HS-27A (cell line): ENCODE data around the gene FOXD1.
"Not testable (repeated sequence)": the region's sequence is repeated elsewhere in the genome, so short reads cannot be mapped to it uniquely, and the experiment has no call there.

Experiments used
- DNase-seq: peaks from one replicate; pipeline ENCODE4 v3.0.0-alpha.2; 2012; ENCODE audit warnings: low read depth, missing footprints

FOXD1 gene

GRCh38 chr5:73460133-73460532 lies 11.6 kb upstream of the FOXD1 start:
- no peak for DNase-seq

GRCh38 chr5:73459366-73459765 lies 10.8 kb upstream of the FOXD1 start:
- no peak for DNase-seq

DNA sequence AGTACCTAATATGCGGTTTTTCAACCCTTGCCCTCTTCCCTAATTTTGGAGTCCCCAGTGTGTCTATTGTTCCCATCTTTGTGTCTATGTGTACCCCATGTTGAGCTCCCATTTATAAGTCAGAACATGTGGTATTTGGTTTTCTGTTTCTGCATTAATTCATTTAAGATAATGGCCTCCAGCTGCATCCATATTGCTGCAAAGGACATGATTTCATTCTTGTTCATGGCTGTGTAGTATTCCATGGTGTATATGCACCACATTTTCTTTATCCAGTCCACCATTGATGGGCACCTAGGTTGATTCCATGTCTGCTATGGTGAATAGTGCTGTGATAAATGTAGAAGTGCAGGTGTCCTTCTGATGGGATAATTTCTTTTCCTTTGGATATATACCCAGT lies 7.9 kb upstream of the FOXD1 start:
- DNase-seq, result not testable (repeated sequence)

DNA sequence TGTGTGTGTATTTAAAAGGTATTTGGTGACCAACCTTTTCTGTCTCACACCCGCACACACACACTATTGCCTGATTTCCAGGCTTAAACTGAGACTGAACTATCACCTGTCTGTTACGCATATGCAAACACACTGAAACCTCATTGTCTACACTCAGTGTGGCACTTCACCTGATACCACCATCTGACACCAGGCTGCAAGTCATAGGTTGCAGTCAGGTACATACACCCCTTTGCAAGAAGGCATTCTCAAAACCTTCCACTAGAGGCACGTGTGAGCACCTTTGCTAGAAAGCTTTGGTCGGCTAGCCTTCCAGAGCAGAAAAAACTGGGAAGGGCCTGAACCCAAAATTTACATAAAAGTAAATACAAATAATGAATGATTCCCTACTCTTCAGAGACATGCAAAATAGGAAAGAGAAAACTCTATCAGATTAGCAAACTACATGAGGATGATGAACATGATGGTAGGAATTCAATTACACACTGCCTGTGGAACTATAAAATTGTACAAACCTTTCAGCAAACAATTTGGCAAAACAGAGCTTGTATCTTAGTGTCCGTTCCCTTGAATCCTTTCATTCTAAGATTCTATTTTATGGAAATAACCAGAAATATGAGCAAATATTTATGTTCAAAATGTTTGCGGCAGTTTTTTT lies 5.9 kb upstream of the FOXD1 start:
- DNase-seq, result no peak

DNA sequence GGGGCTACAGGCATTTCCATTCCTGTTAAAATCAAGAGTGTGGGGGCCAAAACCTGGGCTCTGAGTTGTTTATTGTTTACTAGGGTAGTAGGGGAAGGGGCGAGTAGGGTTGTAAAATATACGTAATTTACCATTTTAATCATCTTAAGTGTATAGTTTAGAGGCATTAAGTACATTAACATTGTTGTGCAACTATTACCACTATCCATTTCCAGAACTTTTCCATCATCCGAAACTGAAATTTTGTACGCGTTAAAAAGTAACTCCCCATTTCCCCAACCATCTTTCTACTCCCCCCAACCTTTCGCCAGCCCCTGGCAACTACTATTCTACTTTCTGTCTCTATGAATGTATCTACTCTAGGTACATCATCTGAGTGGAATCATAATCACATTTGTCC lies 3.6 kb upstream of the FOXD1 start:
- no peak for DNase-seq

GRCh38 chr5:73451224-73452130 lies 2.9 kb upstream of the FOXD1 start:
- DNase-seq, result no peak

GRCh38 chr5:73450672-73451223 lies 2.2 kb upstream of the FOXD1 start:
- DNase-seq, result no peak

- DNase-seq, result no peak
Measured at GRCh38 chr5:73450137-73450536, 1.6 kb upstream of the FOXD1 start.

DNA sequence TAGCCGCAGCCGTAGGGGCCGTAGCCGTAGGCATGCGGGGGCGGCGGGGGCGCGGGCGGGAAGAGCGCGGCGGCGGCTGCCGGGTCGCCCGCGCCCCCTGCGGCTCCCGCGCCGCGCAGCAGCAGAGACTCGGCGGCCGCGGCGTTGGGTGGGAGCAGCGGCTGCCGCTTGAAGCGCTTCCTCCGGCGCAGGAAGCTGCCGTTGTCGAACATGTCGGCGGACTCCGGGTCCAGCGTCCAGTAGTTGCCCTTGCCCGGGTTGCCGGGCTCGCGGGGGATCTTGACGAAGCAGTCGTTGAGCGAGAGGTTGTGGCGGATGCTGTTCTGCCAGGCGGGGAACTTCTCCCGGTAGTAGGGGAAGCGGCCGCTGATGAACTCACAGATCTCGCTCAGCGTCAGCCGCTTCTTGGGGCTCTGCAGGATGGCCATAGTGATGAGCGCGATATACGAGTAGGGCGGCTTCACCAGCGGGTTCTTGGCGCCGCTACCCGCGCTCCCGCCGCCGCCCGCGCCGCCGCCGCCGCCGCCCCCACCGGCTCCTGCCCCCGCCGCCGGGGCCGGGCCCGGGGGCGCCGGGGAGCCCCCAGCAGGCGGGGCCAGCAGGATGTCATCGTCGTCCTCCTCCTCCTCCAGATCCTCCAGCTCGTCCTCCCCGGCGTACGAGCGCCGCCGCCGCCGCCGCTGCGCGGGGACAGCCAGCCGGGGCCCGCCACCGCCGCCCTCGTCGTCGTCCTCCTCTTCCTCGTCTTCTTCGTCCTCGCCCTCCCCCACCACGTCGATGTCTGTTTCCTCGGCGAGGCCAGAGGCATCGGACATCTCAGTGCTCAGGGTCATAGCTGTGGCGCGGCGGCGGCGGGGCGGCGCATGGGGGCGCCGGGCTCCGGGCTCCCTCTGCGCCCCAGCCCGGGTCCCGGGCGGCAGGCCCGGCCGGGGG lies 781 bp downstream of the FOXD1 start:
- no peak for DNase-seq

GRCh38 chr5:73446631-73447529 lies 1.7 kb downstream of the FOXD1 start:
- DNase-seq, result no peak

GRCh38 chr5:73445665-73446630 lies 2.6 kb downstream of the FOXD1 start:
- no peak for DNase-seq

- no peak for DNase-seq
Measured at GRCh38 chr5:73444499-73445438, 3.8 kb downstream of the FOXD1 start.

- no peak for DNase-seq
Measured at GRCh38 chr5:73443829-73444498, 4.6 kb downstream of the FOXD1 start.

- no peak for DNase-seq
Measured at GRCh38 chr5:73442996-73443627, 5.5 kb downstream of the FOXD1 start.

GRCh38 chr5:73442231-73442811 lies 6.3 kb downstream of the FOXD1 start:
- no peak for DNase-seq

DNA sequence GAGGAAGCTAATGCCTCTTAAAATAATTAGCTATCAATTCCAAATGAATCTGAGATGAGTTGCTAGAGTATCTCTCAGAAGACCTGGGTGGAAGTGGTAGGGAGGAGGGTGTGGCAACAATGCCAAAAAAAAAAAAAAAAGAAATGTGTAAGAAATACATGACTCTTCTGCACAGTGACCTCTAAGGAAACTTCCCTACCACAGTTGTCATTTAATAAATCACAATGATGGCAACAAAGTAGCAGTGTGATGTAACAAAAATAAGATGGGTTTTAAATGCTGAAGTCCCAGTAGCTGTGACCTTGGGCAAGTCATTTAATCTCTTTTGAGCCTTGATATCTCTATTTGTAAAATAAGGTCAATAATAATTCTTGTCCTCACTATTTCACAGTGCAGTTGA lies 7.2 kb downstream of the FOXD1 start:
- no peak for DNase-seq

GRCh38 chr5:73440262-73440661 lies 8.3 kb downstream of the FOXD1 start:
- no peak for DNase-seq
